Activated CD8-positive, alpha-beta memory T cell treated with anti-CD3 and anti-CD28 coated beads, Interleukin-2, amount 10 ng/mL, durations not matched to agents 7 days and 5 days (primary cell): ENCODE measurements around the gene NECTIN2. TPM values are rescaled to one million over a fixed set of nuclear protein-coding genes. Genes with fewer than 3 reads are reported as not detected.
A peak's percentile ranks its signal among the peaks of the same experiment; 100 is the strongest.
"Not testable (repeated sequence)": the region's sequence is repeated elsewhere in the genome, so short reads cannot be mapped to it uniquely, and the experiment has no call there.

Source experiments
- ATAC-seq: fragments of 150-1000 bp; cut with Tn5 transposase; one replicate; pipeline ENCODE4 v1.10.0; 2021; ENCODE audit warnings: moderate library complexity
- CTCF ChIA-PET: fragments of 350-600 bp; sonication (Branson Sonifier 250); formaldehyde crosslinking; loops from one replicate; lab custom pipeline; 2021; ENCODE audit warnings: antibody characterized with exemption; lab: Charles Lee
- DNase-seq: peaks from one replicate; pipeline ENCODE4 v3.0.0-alpha.2; 2020
- H3K27ac Mint-ChIP-seq: one replicate; pipeline ENCODE4 v1.8.0; 2021; ENCODE audit warnings: mild to moderate bottlenecking, mixed read lengths
- H3K27me3 Mint-ChIP-seq: one replicate; pipeline ENCODE4 v1.8.0; 2021; ENCODE audit warnings: mixed read lengths
- H3K36me3 Mint-ChIP-seq: one replicate; pipeline ENCODE4 v1.8.0; 2021; ENCODE audit warnings: mild to moderate bottlenecking, mixed read lengths
- H3K4me1 Mint-ChIP-seq: one replicate; pipeline ENCODE4 v1.8.0; 2021; ENCODE audit warnings: mixed read lengths
- H3K4me3 Mint-ChIP-seq: one replicate; pipeline ENCODE4 v1.8.0; 2021; ENCODE audit warnings: mild to moderate bottlenecking, moderate library complexity, mixed read lengths
- H3K9me3 Mint-ChIP-seq: one replicate; pipeline ENCODE4 v1.8.0; 2022; ENCODE audit warnings: low read depth, mixed read lengths
- total RNA-seq, 2 experiments: library from RNA; stranded (reverse); gene quantifications; one replicate each; pipeline ENCODE4 v1.2.3, GENCODE V29; 2021

NECTIN2 gene
- total RNA-seq, 2 experiments from 2014 or later, result 0.49 to 0.67 TPM

DNA sequence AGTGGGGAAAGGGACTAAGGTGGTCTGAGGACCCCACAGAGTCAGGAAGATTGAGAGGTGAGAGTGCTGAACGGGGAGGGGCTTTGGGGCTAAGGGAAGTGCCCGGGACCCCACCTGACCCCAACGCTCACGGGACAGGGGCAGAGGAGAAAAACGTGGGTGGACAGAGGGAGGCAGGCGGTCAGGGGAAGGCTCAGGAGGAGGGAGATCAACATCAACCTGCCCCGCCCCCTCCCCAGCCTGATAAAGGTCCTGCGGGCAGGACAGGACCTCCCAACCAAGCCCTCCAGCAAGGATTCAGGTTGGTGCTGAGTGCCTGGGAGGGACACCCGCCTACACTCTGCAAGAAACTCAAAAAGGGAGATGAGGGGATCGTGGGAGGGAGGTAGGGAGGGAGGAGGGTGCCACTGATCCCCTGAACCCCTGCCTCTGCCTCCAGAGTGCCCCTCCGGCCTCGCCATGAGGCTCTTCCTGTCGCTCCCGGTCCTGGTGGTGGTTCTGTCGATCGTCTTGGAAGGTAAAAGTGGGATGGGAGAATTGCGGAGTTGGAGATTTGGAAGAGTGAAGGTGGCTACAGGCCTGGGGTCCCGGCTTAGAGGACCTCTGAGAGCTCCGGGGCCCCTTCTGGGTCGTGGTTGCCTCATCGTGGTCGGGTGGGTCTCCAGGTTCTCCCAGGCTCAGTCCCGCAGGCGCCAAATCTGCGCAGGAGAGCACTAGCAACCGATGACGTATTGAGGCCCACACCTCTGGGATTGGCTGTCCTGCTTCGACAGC lies 68.5 kb downstream of the NECTIN2 start, which contains the start of gene APOC1:
TSS of gene APOC1 (plus strand) at position 176 of the 774 bp plus-strand sequence. CDS start at position 460, 284 bp downstream.
- not testable (repeated sequence) for H3K36me3 Mint-ChIP-seq, H3K9me3 Mint-ChIP-seq
- DNase-seq, result peak; percentile 86
- H3K4me3 Mint-ChIP-seq, result peak within 1 kb of the TSS; percentile 83
- peaks cover 26% of the 10 kb centered on the region for H3K27me3 Mint-ChIP-seq
- CTCF ChIA-PET, result interaction anchor here (0.6 to 1.4 kb wide), 3 partner anchors 38 to 145 kb away, joined by 3 to 5 read pairs (median 4); no protein-coding TSS in a partner anchor
- peak within 1 kb of the TSS; percentile 85 for H3K27ac Mint-ChIP-seq
- ATAC-seq, result peak; percentile 99
- H3K4me1 Mint-ChIP-seq, result peaks cover 14% of the 10 kb centered on the region

DNA sequence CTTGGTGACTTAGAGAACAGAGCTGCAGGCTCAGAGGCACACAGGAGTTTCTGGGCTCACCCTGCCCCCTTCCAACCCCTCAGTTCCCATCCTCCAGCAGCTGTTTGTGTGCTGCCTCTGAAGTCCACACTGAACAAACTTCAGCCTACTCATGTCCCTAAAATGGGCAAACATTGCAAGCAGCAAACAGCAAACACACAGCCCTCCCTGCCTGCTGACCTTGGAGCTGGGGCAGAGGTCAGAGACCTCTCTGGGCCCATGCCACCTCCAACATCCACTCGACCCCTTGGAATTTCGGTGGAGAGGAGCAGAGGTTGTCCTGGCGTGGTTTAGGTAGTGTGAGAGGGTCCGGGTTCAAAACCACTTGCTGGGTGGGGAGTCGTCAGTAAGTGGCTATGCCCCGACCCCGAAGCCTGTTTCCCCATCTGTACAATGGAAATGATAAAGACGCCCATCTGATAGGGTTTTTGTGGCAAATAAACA lies 78.2 kb downstream of the NECTIN2 start:
- CTCF ChIA-PET, result no interaction called here
- Mint-ChIP-seq H3K9me3 (no peaks in the 10 kb centered on the region), H3K36me3 (no peaks in the 10 kb centered on the region), H3K27me3 (peaks cover 19% of the 10 kb centered on the region), H3K4me3 (no peak overlapping the region), H3K27ac (no peak overlapping the region), H3K4me1 (peaks cover 5% of the 10 kb centered on the region)
- ATAC-seq (no peak), DNase-seq (no peak)

DNA sequence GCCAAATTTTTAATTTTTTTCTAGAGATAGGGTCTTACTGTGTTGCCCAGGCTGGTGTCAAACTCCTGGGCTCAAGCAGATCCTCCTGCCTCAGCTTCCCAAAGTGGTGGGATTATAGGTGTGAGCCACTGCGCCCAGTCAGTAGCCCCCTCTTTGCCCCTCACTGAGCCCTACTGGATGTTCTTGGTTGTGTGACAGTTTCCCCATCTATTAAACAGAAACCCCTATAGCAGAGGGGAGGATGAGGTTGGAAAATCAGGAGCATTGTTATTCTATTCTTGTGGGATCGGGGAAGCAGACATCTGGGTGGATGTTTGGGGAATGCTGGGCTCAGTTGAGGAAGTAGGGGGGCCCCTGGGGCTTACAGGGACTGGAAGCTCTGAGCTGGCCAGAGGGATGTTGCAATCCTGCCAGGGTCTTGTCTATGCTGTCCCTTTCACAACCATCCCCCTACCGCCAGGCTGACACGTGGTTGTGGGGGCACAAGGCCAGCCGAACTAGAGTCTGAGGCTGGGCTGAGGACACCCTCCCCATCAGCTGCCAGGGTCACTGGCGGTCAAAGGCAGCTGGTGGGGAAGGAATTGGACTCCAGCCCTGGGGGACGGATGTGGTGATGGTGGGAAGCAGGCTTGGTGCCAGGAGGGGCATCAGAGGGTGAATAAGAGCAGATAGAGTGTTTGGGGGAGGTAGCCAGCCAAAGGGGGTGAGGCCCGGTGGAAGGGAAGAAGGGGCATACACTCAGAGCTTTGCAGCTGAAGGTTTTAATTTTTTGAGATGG lies 79.2 kb downstream of the NECTIN2 start:
- no peak overlapping the region for H3K4me3 Mint-ChIP-seq
- CTCF ChIA-PET, result interaction anchor here (1.1 kb wide), 1 partner anchor 21 kb away, joined by 3 read pairs; no protein-coding TSS in a partner anchor
- no peaks in the 10 kb centered on the region for H3K9me3 Mint-ChIP-seq

DNA sequence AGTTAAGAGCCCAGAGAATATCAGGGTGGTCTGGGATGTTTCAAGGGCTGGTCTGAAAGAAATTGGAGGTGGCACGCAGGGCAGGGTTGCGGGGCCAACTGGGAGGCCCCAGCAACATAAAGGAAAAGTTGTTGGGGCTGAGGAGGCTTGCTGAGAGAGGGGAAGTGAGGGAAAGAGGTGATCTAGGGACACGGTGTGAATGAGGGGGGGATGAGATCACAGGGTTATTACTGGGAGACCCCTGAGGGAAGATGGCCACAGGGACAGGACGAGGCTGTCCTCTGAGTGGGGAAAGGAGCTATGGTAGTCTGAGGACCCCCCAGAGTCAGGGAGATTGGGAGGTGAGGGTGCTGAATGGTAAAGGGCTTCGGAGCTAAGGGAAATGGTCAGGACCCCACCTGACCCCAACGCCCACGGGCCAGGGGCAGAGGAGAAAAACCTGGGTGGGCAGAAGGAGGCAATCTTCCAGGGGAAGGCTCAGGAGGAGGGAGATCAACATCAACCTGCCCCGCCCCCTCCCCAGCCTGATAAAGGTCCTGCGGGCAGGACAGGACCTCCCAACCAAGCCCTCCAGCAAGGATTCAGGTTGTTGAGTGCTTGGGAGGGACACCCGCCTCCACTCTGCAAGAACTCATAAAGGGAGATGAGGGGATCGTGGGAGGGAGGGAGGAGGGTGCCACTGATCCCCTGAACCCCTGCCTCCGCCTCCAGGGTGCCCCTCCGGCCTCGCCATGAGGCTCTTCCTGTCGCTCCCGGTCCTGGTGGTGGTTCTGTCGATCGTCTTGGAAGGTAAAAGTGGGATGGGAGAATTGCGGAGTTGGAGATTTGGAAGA lies 80.4 kb downstream of the NECTIN2 start:
- H3K36me3 Mint-ChIP-seq, H3K4me3 Mint-ChIP-seq, CTCF ChIA-PET, DNase-seq, H3K9me3 Mint-ChIP-seq, H3K27ac Mint-ChIP-seq, H3K4me1 Mint-ChIP-seq: not testable (repeated sequence)
- peak; percentile 29 for ATAC-seq
- H3K27me3 Mint-ChIP-seq, result peaks cover 19% of the 10 kb centered on the region

More for the DNA sequence above, 79.2 kb downstream of the NECTIN2 start:
- peaks cover 19% of the 10 kb centered on the region for H3K27me3 Mint-ChIP-seq
- no peak overlapping the region for H3K27ac Mint-ChIP-seq
- H3K4me1 Mint-ChIP-seq, result peaks cover 5% of the 10 kb centered on the region
- ATAC-seq, result no peak
- H3K36me3 Mint-ChIP-seq, result no peaks in the 10 kb centered on the region
- DNase-seq, result no peak

DNA sequence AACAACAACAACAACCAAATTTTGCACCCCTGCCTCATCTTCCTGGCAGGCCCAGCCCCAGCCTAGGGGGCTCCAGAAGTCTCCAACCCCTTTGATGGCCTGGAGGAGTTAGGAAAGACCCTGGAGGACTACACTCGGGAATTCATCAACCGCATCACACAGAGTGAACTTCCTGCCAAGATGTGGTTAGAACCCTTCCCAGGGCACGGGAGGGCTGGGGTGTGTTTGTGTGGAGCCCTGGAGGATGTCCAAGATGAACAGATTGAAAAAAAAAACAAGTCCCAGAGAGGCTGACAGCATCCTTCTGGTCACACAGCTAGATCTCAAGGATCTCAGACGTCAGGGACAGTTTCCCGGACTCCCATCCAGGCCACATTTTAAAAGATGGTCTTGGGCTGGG lies 81.6 kb downstream of the NECTIN2 start:
- ATAC-seq (no peak), DNase-seq (no peak)
- no peak overlapping the region for H3K4me3 Mint-ChIP-seq
- H3K4me1 Mint-ChIP-seq, result peaks cover 5% of the 10 kb centered on the region
- no peak overlapping the region for H3K27ac Mint-ChIP-seq
- CTCF ChIA-PET, result no interaction called here
- peaks cover 19% of the 10 kb centered on the region for H3K27me3 Mint-ChIP-seq
- no peaks in the 10 kb centered on the region for H3K36me3 Mint-ChIP-seq
- H3K9me3 Mint-ChIP-seq, result no peaks in the 10 kb centered on the region

DNA sequence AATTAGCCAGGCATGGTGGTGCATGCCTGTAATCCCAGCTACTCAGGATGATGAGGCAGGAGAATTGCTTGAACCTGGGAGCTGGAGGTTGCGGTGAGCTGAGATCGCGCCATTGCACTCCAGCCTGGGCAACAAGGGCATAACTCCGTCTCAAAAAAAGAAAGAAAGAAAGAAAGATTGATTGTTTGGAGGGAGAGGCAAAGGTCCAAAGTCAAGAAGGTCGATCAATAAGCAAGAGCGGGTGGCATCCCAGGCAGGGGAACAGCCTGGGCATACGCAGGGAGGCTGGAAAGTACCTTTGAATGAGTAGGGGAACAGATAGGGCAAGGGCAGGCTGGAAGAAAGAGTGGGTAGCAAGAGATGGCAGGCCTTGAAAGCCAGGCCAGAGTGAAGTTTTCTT lies 84.0 kb downstream of the NECTIN2 start:
- H3K27me3 Mint-ChIP-seq, result peaks cover 20% of the 10 kb centered on the region
- no peak overlapping the region for H3K4me3 Mint-ChIP-seq

DNA sequence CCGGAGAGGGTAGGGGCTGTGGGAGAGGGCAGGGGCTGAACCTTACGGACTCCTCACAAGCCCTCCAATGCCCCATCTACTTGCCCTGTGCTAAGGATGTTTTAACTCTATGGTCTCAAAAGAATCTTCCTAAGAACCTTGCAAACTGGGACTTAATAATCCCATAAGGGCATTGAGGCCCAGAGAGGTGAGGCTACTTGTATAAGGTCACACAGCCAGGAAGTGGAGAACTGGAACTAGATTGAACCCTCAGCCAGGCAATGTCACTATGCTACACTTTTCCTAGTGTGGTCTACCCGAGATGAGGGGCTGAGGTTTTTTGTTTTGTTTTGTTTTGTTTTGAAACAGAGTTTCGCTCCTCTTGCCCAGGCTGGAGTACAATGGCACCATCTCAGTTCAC lies 85.4 kb downstream of the NECTIN2 start:
- ATAC-seq, result no peak
- no peaks in the 10 kb centered on the region for H3K9me3 Mint-ChIP-seq
- CTCF ChIA-PET, result interaction anchor here (0.6 kb wide), 1 partner anchor 379 kb away, joined by 3 read pairs; no protein-coding TSS in a partner anchor
- H3K4me1 Mint-ChIP-seq, result peaks cover 4% of the 10 kb centered on the region
- DNase-seq, result no peak
- H3K36me3 Mint-ChIP-seq, result no peaks in the 10 kb centered on the region
- peaks cover 7% of the 10 kb centered on the region for H3K27me3 Mint-ChIP-seq
- H3K27ac Mint-ChIP-seq, result no peak overlapping the region
- no peak overlapping the region for H3K4me3 Mint-ChIP-seq

More for the DNA sequence above, 84.0 kb downstream of the NECTIN2 start:
- H3K27ac Mint-ChIP-seq, result no peak overlapping the region
- H3K4me1 Mint-ChIP-seq, result peaks cover 5% of the 10 kb centered on the region
- ATAC-seq (no peak), DNase-seq (no peak)
- no peaks in the 10 kb centered on the region for H3K9me3 Mint-ChIP-seq
- no peaks in the 10 kb centered on the region for H3K36me3 Mint-ChIP-seq
- CTCF ChIA-PET, result no interaction called here

Other genes starting within 250 kb of the NECTIN2 start
- not detected for gene IGSF23, start 232.7 kb upstream of the NECTIN2 start, total RNA-seq
- 1 to 10 TPM; 2.4 to 7.8 TPM for gene PVR, start 202.4 kb upstream of the NECTIN2 start, total RNA-seq
- under 1 TPM in 1 of 2 experiments, not detected in 1; 0.63 TPM for gene CEACAM19, start 174.8 kb upstream of the NECTIN2 start, total RNA-seq
- not detected for gene CEACAM16, start 147.1 kb upstream of the NECTIN2 start, total RNA-seq
- gene BCL3, start 97.6 kb upstream of the NECTIN2 start, total RNA-seq, result 10 to 100 TPM; 56.3 to 60.3 TPM
- not detected for gene CBLC, start 68.4 kb upstream of the NECTIN2 start, total RNA-seq
- not detected for gene BCAM, start 37.2 kb upstream of the NECTIN2 start, total RNA-seq
- gene TOMM40, start 45.0 kb downstream of the NECTIN2 start, total RNA-seq, result 100 to 1,000 TPM in 1 of 2 experiments, 10 to 100 TPM in 1; 66.9 to 103 TPM
- under 1 TPM; 0.44 to 0.47 TPM for gene APOE, start 59.5 kb downstream of the NECTIN2 start, total RNA-seq
- gene APOC1, start 68.3 kb downstream of the NECTIN2 start, total RNA-seq, result 1 to 10 TPM in 1 of 2 experiments, not detected in 1; 1.9 TPM
- gene APOC4, start 95.9 kb downstream of the NECTIN2 start, total RNA-seq, result not detected
- gene APOC2, start 99.8 kb downstream of the NECTIN2 start, total RNA-seq, result not detected
- 10 to 100 TPM; 73.0 to 74.7 TPM for gene CLPTM1, start 109.1 kb downstream of the NECTIN2 start, total RNA-seq
- 10 to 100 TPM; 22.4 to 58.8 TPM for gene RELB, start 155.2 kb downstream of the NECTIN2 start, total RNA-seq
- 100 to 1,000 TPM; 114 to 121 TPM for gene CLASRP, start 192.7 kb downstream of the NECTIN2 start, total RNA-seq
- gene ZNF296, start 230.2 kb downstream of the NECTIN2 start, total RNA-seq, result 1 to 10 TPM; 5.3 to 9.5 TPM
- 10 to 100 TPM; 26.2 to 34.4 TPM for gene GEMIN7, start 233.0 kb downstream of the NECTIN2 start, total RNA-seq
- 10 to 100 TPM; 18.7 to 30.0 TPM for gene PPP1R37, start 246.9 kb downstream of the NECTIN2 start, total RNA-seq